ENCODE measurements around the gene TRPM4. TPM values are rescaled to one million over a fixed set of nuclear protein-coding genes. Genes with fewer than 3 reads are reported as not detected.
"Not testable (repeated sequence)": the region's sequence is repeated elsewhere in the genome, so short reads cannot be mapped to it uniquely, and the experiment has no call there.

Gene TRPM4
- polyA plus RNA-seq, 1 experiment = 17.6 TPM

- no peak for DNase-seq (ENCODE audit: low read depth)
- Histone ChIP-seq H3K36me3 (ENCODE audit: control insufficient read depth, insufficient read depth, low read length) (peaks cover 9% of the 10 kb centered on the region), H3K4me3 (ENCODE audit: low read depth, low read length) (no peak overlapping the region), H3K27me3 (ENCODE audit: control insufficient read depth, insufficient read depth, low read length) (no peaks in the 10 kb centered on the region)
- ChIA-PET CTCF (no interaction called here), POLR2A (no interaction called here)
- no peak for TF ChIP-seq CTCF (IDR thresholded peaks at IDR 0.05; ENCODE audit: insufficient read depth, low read depth, low read length)
Measured at GRCh38 chr19:49180659-49181058, 23.1 kb downstream of the TRPM4 start.

GRCh38 chr19:49182010-49182847 lies 24.6 kb downstream of the TRPM4 start:
- POLR2A ChIA-PET; CTCF ChIA-PET; DNase-seq (ENCODE audit: low read depth): not testable (repeated sequence)

GRCh38 chr19:49182848-49183375 lies 25.3 kb downstream of the TRPM4 start:
- no peak for TF ChIP-seq CTCF (IDR thresholded peaks at IDR 0.05; ENCODE audit: insufficient read depth, low read depth, low read length)
- ChIA-PET POLR2A (no interaction called here), CTCF (interaction anchor here (6.8 kb wide), 1 partner anchor 16 kb away, joined by 38 read pairs; no protein-coding TSS in a partner anchor)
- DNase-seq (ENCODE audit: low read depth) = no peak
- no peak overlapping the region for H3K4me3 ChIP-seq (ENCODE audit: low read depth, low read length)
- no peaks in the 10 kb centered on the region for H3K27me3 ChIP-seq (ENCODE audit: control insufficient read depth, insufficient read depth, low read length)
- H3K36me3 ChIP-seq (ENCODE audit: control insufficient read depth, insufficient read depth, low read length) = peaks cover 7% of the 10 kb centered on the region

More at GRCh38 chr19:49182010-49182847, 24.6 kb downstream of the TRPM4 start:
- not testable (repeated sequence) for H3K4me3 ChIP-seq (ENCODE audit: low read depth, low read length); H3K27me3 ChIP-seq (ENCODE audit: control insufficient read depth, insufficient read depth, low read length); H3K36me3 ChIP-seq (ENCODE audit: control insufficient read depth, insufficient read depth, low read length)

GRCh38 chr19:49186108-49186507 lies 28.5 kb downstream of the TRPM4 start:
- ChIA-PET CTCF (interaction anchor here (1.1 to 6.8 kb wide), 3 partner anchors 12 to 21 kb away, joined by 3 to 38 read pairs (median 4); no protein-coding TSS in a partner anchor), POLR2A (no interaction called here)

GRCh38 chr19:49188626-49189200 lies 31.1 kb downstream of the TRPM4 start:
- Histone ChIP-seq H3K4me3 (ENCODE audit: low read depth, low read length) (no peak overlapping the region), H3K36me3 (ENCODE audit: control insufficient read depth, insufficient read depth, low read length) (peaks cover 15% of the 10 kb centered on the region), H3K27me3 (ENCODE audit: control insufficient read depth, insufficient read depth, low read length) (no peaks in the 10 kb centered on the region)
- TF ChIP-seq CTCF (IDR thresholded peaks at IDR 0.05; ENCODE audit: insufficient read depth, low read depth, low read length) = no peak
- POLR2A ChIA-PET = no interaction called here
- no peak for DNase-seq (ENCODE audit: low read depth)
- CTCF ChIA-PET = interaction anchor here (2.6 to 6.8 kb wide), 2 partner anchors 10 to 91 kb away, joined by 6 to 38 read pairs; no protein-coding TSS in a partner anchor

More at GRCh38 chr19:49186108-49186507, 28.5 kb downstream of the TRPM4 start:
- Histone ChIP-seq H3K27me3 (ENCODE audit: control insufficient read depth, insufficient read depth, low read length) (no peaks in the 10 kb centered on the region), H3K4me3 (ENCODE audit: low read depth, low read length) (no peak overlapping the region), H3K36me3 (ENCODE audit: control insufficient read depth, insufficient read depth, low read length) (peaks cover 18% of the 10 kb centered on the region)
- DNase-seq (ENCODE audit: low read depth) = no peak
- no peak for TF ChIP-seq CTCF (IDR thresholded peaks at IDR 0.05; ENCODE audit: insufficient read depth, low read depth, low read length)

Measured in BJ (cell line).